HG03097 (cell line): ENCODE data around the gene ABR.
"Not testable (repeated sequence)": the region's sequence is repeated elsewhere in the genome, so short reads cannot be mapped to it uniquely, and the experiment has no call there.

Experiments
- ATAC-seq: cut with Tn5 transposase; IDR thresholded peaks from one replicate; pipeline ENCODE4 v1.9.1; 2021; ENCODE audit not compliant: unreplicated experiment, low FRiP score

ABR gene

DNA sequence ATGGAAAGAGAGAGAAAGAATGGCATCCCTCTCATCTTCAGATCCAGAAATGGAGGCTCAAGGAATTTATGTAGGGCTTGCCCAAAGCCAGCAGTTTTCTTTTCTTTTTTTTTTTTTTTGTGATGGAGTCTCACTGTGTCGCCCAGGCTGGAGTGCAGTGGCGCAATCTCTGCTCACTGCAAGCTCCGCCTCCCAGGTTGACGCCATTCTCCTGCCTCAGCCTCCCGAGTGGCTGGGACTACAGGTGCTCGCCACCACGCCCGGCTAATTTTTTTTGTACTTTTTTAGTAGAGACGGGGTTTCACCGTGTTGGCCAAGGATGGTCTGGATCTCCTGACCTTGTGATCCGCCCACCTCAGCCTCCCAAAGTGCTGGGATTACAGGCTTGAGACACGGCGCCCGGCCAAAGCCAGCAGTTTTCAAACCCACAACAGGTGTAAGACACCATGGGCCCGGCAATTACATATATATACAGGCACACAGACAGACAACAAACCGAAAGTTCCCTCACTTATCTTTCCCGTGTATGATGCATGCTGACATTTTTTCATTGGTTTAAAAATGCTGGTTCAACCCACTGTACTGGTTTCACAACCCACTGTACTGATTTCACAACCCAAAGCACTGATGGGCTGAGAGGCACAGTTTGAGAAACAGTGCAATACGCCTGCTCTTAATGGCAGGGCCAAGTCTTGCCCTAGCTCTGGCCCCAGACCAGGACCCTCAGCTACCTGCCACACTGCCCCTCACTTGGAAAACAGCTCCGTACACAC is 81.6 kb downstream of the ABR start:
- ATAC-seq: not testable (repeated sequence)

DNA sequence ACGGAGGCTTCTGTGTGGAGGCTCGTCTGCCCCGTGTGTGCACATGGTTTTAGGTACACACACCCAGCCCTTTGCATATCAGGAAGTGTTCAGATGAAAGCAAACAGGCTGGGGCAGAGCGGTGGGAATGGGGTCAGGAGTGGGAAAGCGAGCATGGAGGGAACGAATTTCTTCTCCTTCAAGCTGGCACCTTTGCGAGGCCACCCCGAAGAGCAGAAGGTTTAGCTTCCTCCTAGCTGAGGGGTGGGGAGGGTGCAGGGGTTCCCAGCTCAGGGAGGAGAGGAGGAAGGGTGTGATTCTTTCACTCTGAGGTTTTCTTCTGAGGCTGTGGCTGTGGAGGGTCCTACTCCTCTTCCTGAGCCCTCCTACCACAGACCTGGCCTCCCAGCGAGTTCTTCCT is 83.6 kb downstream of the ABR start:
- no peak for ATAC-seq

DNA sequence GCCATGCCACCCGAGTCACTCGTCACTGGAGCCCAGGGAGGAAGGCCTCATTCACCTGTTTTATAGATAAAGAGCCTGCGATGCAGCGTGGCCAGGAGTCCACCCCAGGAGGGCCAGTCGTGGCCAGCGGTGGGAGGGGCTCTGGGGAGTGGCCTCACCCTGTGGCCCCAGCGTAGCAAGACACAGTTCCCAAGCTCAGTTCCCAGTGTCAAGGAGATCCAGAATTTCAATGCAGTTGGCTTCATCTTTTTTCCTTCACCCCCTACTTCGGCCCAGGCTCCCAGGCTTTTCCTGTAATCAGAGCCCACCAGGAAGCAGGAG is 84.0 kb downstream of the ABR start:
- no peak for ATAC-seq

DNA sequence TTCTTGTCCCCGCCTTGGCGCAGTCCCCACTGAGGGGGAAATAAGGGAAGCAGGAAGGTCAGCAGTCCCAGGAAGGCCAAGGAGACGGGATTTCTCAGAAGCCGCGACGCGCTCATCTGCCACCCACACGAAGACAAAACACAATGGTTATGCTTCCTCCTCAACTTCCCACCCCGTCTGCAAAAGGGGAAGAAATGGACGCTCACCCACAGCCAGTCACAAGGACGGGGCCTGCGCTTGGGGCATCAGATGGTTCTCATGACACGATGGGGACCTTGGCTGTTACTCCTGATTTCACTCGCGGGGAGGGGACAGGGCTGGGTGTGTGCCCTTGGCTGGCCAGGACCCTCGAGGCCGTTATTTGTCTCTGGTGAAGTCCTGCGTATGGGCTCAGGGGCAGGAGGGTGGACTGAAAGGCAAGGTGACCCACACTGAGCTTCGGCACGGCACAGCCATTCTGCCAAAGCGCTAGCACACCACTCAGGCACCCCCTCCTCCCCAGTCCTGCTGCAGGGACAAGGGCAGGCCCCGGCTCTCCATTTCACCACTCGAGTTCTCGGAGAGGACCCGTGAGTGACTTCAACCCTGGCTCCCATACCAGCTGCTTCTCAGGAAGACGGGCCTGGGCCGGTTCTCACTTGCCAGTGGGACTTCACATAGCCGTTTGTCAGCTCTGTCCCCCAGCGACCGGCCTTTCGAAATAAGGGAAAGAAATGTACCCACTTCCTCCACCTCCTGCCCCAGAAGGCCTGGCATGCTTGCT is 84.5 kb downstream of the ABR start:
- ATAC-seq: no peak

DNA sequence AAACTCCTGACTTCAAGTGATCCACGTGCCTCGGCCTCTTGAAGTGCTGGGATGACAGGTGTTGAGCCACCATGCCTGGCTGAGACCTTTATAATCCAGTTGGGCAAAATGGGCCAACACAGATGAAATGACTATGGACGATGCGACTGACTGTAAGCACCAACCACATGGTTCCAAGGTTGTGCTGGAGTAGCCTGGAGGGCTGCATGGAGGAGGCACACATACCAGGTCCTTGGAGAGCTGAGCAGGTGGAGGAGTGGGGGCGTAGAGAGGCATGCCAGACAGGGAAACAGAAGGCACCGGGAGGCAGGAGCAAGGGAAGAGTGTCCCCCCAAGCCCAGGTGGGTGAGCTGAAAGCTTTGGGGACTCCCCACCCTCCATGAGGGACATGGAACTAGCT is 85.2 kb downstream of the ABR start:
- ATAC-seq: no peak

DNA sequence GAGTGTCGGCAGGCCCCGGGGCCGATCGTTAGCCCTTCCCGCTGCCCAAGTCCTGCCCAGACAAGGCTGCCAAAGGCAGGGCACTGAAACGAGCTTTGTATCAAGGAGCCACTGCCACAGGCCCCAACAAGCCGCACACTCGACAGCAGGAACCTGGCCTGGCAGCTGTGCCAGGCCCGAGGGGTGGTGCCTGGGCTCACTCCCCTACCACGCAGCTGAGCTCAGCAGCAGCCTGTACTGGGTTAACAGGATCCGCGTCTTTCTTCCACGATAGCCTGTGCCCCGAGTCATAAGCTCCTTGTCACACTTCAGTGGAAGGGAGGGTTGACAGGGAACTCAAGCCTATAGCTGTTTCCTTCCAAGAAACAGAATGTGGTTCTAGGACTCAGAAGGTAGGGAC is 87.9 kb downstream of the ABR start:
- ATAC-seq: no peak

DNA sequence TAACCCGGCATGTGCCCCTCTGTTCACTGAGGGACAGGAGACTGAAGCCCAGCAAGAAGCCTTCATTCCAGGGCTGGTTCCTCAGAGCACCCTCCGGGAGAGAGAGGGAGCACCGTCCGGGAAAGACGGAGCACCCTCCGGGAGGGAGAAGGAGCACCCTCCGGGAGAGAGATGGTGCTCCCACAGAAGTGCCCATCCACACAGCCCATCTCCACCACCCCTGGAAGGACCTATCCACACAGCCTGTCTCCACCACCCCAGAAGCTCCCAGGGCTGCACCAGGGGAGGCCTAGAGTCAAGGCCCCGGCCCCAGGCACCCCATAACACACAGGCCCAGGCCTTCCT is 88.6 kb downstream of the ABR start:
- ATAC-seq: no peak

DNA sequence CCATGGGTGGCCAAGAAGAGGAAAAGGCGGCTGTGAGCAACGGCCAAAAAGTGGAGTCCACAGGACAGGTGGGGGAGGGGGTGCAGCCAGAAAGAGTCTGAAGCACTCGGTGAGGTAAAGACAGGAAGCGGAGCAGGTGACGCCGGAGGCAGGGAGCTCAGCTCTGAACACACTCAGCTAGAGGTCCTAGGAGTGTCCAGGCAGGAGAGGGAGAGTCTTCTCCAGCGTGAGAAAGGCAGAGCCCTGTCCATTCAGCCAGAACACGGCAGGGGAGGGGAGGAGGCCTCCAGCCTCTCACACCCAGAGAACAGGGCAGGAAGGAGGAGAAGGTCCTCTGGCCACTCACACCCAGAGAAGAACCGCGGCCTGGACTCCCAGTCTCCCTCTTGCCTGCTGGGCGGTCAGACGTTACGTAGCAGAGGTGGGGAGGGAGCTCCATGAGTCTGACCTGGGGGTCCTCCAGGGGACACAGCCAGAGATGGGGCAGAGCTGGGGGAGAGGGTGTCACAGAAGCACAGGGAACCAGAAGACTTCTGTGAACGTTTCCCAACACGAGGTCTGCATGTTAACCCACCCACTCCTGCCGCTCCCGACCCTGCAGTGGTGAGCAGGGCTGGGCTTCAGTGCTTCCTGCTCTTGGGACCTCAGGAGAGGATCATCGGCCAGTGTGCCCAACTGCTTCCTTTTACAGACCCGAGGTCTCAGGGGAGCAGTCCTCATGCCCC is 89.2 kb downstream of the ABR start:
- ATAC-seq: no peak

DNA sequence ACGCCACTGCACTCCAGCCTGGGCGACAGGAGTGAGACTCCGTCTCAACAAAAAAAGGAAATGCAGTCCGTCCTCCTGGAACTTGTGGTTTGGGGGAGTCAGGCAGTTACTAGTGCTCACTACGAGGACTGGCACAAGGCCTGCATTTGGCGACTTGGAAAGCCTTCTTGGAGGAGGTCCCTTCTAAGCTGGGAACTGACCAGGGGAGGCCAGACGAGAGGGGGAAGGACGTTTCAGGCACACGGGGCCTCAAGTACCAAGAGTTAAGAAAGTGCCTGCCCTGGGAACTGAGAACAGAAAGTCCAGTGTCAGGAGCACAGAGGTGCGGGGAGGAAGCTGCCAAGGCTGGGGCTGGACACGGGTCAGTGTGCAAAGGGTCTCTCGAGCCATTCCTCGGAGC is 89.9 kb downstream of the ABR start:
- ATAC-seq: no peak

DNA sequence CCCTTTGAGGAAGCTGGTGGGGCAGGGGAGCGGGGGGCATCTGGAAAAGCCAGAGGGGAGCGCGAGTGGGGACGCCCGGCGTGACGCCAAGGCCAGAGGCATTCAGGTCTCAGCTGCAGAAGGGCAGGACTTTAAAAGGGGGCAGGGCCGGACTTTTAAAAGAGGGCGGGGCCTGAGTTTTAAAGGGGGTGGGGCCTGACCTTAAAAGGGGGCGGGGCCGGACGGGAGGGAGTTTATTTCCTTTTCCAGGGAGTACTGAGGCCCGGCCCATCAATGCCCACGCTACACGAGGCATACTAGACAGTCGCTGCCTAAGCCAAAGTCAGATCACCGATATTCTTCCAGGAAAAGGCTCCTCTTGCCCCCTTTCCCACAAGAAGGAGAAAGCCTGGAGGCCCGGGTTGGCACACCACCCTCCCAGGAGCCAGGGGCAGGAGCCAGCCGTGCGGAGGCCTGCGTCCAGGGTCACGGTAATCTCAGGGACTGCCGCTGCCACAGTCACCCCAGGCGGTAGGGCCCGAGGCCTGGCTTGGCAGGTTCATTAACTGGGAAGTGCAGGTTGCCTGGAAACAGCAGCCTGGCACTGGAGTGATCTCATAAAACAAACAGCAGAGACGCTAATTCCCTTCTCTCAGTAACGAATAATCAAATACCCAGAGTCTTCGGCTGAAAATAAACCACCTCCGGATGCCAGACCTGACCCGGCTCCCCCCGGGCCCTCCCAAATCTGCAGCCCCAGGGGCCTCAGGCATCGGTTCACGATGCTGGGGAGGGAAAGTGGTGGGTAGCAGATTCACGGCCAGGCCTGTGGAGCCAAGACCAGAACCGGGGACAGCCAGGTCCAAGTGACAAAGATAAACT is 92.2 kb downstream of the ABR start:
- ATAC-seq: no peak

DNA sequence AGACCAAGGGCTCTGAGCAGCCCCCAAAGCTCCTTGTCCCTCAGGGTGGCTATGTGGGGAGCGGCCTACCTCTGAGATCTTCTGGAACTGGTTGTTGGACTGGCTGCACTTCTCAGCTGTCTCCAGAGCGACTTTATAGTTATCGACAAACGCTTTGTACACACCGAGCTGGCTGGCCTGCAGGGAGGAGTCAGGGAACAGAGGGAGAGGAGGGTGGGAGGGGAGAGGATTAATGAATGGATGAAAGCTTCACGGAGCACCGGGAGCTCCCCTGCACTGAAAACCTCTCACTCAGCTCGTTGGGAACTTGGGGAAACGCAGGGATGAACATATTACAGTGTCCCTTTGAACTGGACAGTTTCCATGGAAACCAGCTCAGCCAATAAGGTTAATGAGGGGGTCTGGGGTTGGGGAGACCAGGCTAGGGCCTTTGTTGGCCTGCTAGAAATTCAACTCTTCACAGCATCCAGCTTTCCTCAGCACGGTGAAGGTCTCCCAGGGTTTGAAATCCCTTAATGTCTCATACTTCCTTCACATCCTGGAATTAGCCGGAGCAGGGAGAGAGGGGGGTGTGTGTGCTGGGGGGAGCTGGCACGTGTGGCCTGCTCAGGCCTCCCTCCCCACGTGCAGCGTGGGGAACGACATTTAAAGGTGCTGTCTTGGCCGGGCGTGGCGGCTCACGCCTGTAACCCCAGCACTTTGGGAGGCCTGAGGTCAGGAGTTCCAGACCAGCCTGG is 96.2 kb downstream of the ABR start:
- ATAC-seq: no peak

DNA sequence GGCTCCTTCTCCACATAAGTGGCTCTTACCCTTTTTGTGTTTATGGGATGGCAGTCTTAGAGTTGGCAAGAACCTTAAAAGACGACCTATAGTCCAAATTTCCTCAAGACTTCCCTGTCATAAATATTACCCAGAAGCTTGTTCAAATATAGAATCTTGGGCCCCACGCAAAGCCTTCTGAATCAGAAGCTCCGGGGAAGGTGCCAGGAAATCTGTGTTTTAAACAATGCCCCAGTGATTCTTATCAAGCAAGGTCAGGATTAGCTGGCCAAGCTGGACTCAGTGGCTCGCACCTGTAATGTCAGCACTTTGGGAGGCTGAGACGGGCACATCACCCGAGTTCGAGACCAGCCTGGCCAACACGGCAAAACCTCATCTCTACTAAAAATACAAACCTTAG is 97.2 kb downstream of the ABR start:
- no peak for ATAC-seq

DNA sequence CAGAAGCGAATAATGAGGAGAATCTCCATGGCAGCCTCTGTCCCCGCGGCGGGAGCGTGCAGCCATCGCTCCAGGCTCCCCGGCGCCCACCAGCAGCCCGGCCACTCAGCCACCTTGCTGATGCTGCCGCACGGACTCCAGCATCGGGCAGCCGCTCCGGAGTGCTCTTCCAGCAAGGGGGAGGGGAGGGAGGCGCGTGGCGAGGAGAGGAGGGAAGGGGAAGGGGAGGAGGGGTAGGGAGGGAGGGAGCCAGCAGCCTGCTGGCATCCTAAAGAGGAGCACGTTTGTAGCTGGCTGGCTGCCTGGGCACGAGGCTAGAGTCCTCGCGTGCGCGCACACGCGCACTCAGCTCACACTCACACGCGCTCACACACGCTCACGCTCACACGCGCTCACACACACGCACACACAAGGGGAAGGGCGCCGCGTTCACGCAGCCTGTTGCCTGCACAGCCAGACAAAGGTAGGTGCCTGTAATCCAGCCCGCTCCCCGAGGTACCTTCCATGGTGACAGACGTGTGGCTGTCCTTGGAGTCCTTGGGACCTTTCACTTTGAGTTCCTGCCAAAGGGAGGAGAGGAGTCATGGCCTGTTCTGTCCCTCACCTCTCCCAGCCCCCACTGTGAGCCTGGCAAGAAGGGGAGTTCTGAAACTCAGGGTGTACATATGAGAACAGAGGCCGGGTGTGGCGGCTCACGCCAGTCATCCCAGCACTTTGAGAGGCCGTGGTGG is 100.8 kb downstream of the ABR start:
- ATAC-seq: no peak

DNA sequence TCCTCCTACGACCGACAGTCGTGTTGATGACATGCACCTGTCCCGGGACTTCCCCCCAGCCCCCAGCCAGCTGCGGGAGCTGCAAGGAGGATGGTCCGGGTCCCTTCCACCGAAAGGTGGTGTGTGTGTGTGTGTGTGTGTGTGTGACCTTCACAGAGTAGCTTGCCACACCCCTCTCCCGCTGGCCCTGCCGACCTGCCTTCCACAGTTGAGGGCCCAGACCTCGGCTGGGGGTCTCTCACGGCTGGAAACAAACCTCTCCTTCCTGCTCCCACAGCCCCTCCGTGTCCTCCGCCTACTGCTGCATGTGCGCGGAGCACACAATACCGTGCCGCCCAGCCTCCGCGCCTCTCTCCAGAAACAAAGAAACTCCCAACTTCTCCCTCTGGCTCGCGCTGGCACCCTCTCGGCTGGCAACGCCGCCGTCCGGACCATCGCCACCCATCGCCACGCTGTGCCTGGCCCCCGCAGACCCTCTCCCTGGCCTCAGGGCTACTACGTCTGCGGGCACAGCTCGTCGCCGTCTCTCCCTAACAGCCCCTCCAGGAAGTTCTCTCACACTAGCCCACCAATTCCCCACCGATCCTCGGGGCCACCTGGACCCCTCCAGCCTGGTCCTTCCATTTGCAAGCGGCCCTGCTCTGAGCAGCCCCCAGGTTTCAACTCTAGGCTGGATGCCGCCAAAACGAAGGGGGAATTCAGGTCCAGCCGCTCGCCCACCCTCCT is 101.6 kb downstream of the ABR start:
- ATAC-seq: no peak

DNA sequence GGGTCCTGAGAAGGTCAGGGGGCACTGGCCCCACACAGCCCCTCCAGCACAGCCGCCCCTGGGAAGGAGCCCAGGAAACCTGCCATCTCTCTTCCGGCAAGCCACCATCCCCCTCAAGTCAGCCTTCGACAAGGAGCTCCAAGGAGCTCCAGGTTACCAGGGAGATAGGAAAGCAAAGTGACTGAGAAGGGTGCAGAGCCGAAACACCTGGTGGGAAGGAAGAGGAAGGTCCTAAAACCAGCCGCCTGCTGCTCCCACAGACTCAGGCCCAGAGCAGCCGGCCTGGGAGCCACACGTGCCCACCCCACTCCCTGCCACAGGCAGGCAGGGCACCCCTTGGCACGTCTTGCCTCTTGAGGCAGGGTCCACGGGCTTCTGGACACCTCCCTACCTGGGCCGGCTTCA is 102.2 kb downstream of the ABR start:
- ATAC-seq: no peak

DNA sequence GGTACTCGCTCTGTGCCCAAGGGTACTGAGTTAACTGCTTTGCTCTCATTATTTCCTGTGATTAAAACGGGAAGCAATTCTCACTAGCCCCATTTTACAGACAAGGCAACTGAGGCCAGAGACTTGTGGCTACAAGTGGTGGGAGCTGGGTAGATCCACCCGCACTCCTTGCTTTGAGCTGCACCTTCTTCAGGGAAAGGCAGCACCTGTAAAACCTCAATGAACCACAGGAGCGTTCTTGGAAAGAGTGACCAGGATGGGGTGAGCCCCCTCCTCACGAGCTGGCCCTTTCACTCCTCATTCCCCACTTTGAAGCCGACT is 102.8 kb downstream of the ABR start:
- ATAC-seq: no peak

DNA sequence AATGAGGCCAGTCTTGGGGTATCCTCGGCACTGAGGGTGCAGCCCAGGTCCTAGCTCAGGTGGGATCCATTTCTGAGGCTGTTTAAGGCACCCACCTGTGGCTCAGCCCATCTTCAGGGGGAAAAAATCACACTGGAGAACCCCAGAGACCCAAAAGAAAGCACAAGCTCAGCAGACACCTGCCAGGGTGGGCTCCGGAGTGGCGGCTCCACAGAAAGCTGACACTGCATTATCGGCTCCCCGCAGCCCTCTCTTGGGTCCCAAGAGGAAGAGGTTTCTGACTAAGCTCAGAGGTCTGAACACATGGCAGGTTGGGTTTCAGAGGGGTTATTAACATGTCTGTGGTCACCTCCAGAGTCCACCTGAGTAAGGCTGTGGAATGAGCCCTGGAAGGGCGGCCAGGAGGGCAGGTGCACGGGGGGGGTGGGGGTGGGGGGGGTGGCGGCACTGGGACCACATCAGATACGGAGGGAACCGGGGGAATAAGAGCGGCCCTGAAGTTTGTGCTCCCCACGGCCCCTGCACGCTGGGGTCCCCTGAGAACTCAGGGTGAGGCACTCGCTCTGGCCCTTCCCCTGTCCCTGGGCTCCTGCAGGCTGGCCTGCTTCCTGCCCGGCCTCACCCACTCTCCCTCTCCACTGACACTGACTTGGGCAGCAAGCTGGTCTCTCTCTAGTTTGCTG is 103.3 kb downstream of the ABR start:
- no peak for ATAC-seq

DNA sequence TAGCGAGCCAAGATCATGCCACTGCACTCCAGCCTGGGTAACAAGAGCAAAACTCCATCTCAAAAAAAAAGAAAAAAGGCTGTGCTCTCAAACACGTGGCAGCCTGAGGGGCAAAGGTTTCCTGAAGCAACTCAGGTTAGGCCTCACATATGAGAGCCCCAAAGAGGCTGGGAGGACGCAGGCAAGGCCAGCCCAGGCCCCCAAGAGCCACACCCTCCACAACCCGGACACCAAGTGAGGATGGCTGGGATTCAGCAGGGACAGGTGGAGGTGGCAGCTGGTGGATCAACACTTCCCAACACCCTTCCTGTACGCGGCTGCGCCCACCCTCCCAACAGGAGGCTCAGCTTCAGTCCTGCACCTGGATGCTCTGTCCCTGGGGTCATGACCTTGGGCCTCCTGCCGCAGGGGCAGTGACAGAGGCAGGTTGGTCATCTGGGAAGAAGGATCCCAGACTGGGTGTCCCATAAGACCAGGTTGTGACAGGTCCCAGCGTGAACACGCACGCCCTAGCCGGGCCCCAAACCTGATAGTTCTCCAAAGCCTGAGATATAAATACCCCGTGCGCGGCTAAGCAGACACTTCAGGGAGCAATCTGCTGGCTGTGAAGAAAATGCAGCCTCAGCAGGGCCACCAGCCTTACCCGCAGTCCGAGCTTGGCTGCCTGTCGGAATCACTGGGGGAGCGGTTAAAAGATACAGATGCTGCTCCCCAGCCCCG is 104.7 kb downstream of the ABR start:
- ATAC-seq: no peak
